Peyer's patch (tissue), 4 donors: ENCODE measurements around the gene GABRE. TPM values are rescaled to one million over a fixed set of nuclear protein-coding genes. Genes with fewer than 3 reads are reported as not detected.

Source experiments
- DNase-seq, 3 donors: peaks; one replicate each; pipeline ENCODE4 v3.0.0-alpha.2; 2017 to 2019
- H3K27ac ChIP-seq, 4 donors: fragments of 200-600 bp; sonication (generic); one replicate each; pipeline ENCODE4 v1.5.1; 2016 to 2019
- H3K27me3 ChIP-seq, 2 donors: fragments of 200-600 bp; sonication (generic); one replicate each; pipeline ENCODE4 v1.5.1; 2019
- H3K36me3 ChIP-seq, 3 donors: fragments of 200-600 bp; sonication (generic); one replicate each; pipeline ENCODE4 v1.5.1; 2016 to 2019
- H3K4me1 ChIP-seq, 4 donors: fragments of 200-600 bp; sonication (generic); one replicate each; pipeline ENCODE4 v1.5.1; 2016 to 2019
- H3K4me3 ChIP-seq, 4 donors: fragments of 200-600 bp; sonication (generic); 1 replicate in 3 of 4; 2 replicates in 1 of 4; pipeline ENCODE4 v1.5.1; 2016 to 2019; ENCODE audit warnings: mild to moderate bottlenecking in 1 of 4
- H3K9me3 ChIP-seq, 4 donors: fragments of 200-600 bp; sonication (generic); one replicate each; pipeline ENCODE4 v1.5.1; 2016 to 2019; ENCODE audit warnings: mild to moderate bottlenecking in 1 of 4
- POLR2A ChIP-seq, 2 donors: fragments of 450-650 bp; IDR thresholded peaks; one replicate each; pipeline ENCODE4 v1.5.1; 2017; ENCODE audit warnings: antibody characterized with exemption in 2 of 2, mild to moderate bottlenecking in 2 of 2, moderate library complexity in 2 of 2
- total RNA-seq, 4 donors: library from RNA; depleted of rRNA; stranded (reverse); fragments of >200 nt; gene quantifications; one replicate each; pipeline ENCODE4 v1.1.0, GENCODE V29; 2016
- TF ChIP-seq, protein P1 (sequence below), 6 experiments: fragments of 450-650 bp in 4 of 6; fragments of 200-600 bp in 2 of 6; sonication (generic) in 1 of 6; IDR thresholded peaks; one replicate each; pipeline ENCODE4 v1.5.1; 2017 to 2019; ENCODE audit warnings: antibody characterized with exemption in 6 of 6, mild to moderate bottlenecking in 3 of 6, moderate library complexity in 1 of 6

Gene GABRE
- total RNA-seq, 4 donors from 2014 or later = 59.4 to 207 (median 126) TPM

GRCh38 chrX:151994476-151994875, 20.0 kb upstream of the GABRE start:
- Histone ChIP-seq H3K9me3 (no peaks in the 10 kb centered on the region), H3K27me3 (no peaks in the 10 kb centered on the region), H3K4me3 (no peak overlapping the region), H3K4me1 (no peaks in the 10 kb centered on the region), H3K27ac (no peak overlapping the region), H3K36me3 (no peaks in the 10 kb centered on the region)
- DNase-seq = no peak
- TF ChIP-seq, protein P1, sequence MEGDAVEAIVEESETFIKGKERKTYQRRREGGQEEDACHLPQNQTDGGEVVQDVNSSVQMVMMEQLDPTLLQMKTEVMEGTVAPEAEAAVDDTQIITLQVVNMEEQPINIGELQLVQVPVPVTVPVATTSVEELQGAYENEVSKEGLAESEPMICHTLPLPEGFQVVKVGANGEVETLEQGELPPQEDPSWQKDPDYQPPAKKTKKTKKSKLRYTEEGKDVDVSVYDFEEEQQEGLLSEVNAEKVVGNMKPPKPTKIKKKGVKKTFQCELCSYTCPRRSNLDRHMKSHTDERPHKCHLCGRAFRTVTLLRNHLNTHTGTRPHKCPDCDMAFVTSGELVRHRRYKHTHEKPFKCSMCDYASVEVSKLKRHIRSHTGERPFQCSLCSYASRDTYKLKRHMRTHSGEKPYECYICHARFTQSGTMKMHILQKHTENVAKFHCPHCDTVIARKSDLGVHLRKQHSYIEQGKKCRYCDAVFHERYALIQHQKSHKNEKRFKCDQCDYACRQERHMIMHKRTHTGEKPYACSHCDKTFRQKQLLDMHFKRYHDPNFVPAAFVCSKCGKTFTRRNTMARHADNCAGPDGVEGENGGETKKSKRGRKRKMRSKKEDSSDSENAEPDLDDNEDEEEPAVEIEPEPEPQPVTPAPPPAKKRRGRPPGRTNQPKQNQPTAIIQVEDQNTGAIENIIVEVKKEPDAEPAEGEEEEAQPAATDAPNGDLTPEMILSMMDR (IDR thresholded peaks at IDR 0.05) = no peak
- TF ChIP-seq POLR2A (IDR thresholded peaks at IDR 0.05) = no peak

- no peaks in the 10 kb centered on the region for H3K9me3 ChIP-seq
- peak overlapping the region in 1 of 4 donors; percentile 1 for H3K27ac ChIP-seq
- no peaks in the 10 kb centered on the region for H3K27me3 ChIP-seq
- no peak overlapping the region for H3K4me3 ChIP-seq
- TF ChIP-seq, protein P1 (IDR thresholded peaks at IDR 0.05) = no peak
- TF ChIP-seq POLR2A (IDR thresholded peaks at IDR 0.05) = no peak
- no peaks in the 10 kb centered on the region for H3K4me1 ChIP-seq
- DNase-seq = no peak
- no peaks in the 10 kb centered on the region for H3K36me3 ChIP-seq
Observed at GRCh38 chrX:151988706-151989299, 14.3 kb upstream of the GABRE start.

- no peak overlapping the region for H3K27ac ChIP-seq
- H3K36me3 ChIP-seq = no peaks in the 10 kb centered on the region
- no peak for DNase-seq
- no peaks in the 10 kb centered on the region for H3K4me1 ChIP-seq
- no peak for TF ChIP-seq POLR2A (IDR thresholded peaks at IDR 0.05)
- TF ChIP-seq, protein P1 (IDR thresholded peaks at IDR 0.05) = no peak
- no peaks in the 10 kb centered on the region for H3K27me3 ChIP-seq
- no peak overlapping the region for H3K4me3 ChIP-seq
- H3K9me3 ChIP-seq = no peaks in the 10 kb centered on the region
Observed at GRCh38 chrX:151987108-151987507, 12.6 kb upstream of the GABRE start.

GRCh38 chrX:151985955-151986354, 11.5 kb upstream of the GABRE start:
- Histone ChIP-seq H3K27ac (peak overlapping the region in 2 of 4 donors; percentile 66), H3K4me1 (no peaks in the 10 kb centered on the region), H3K9me3 (no peaks in the 10 kb centered on the region), H3K4me3 (no peak overlapping the region), H3K27me3 (no peaks in the 10 kb centered on the region), H3K36me3 (no peaks in the 10 kb centered on the region)
- TF ChIP-seq, protein P1 (IDR thresholded peaks at IDR 0.05) = no peak
- TF ChIP-seq POLR2A (IDR thresholded peaks at IDR 0.05) = no peak
- peak in 2 of 3 donors; percentile 61 to 79 for DNase-seq

GRCh38 chrX:151985531-151985930, 11.1 kb upstream of the GABRE start:
- H3K9me3 ChIP-seq = no peaks in the 10 kb centered on the region
- TF ChIP-seq, protein P1 (IDR thresholded peaks at IDR 0.05) = no peak
- no peak for TF ChIP-seq POLR2A (IDR thresholded peaks at IDR 0.05)
- H3K36me3 ChIP-seq = no peaks in the 10 kb centered on the region
- DNase-seq = no peak
- H3K27ac ChIP-seq = peak overlapping the region in 2 of 4 donors; percentile 4 to 66
- H3K4me1 ChIP-seq = no peaks in the 10 kb centered on the region
- no peak overlapping the region for H3K4me3 ChIP-seq
- H3K27me3 ChIP-seq = no peaks in the 10 kb centered on the region
